Natural killer cell (primary cell): ENCODE measurements around the gene DCUN1D2. TPM values are rescaled to one million over a fixed set of nuclear protein-coding genes. Genes with fewer than 3 reads are reported as not detected.

Experiments
- ATAC-seq, 3 donors: fragments of 150-1000 bp in 2 of 3; fragments of 200-7000 bp in 1 of 3; cut with Tn5 transposase; 1 replicate in 1 of 3; 2 replicates in 2 of 3; pipeline ENCODE4 v1.10.0; 2021; ENCODE audit warnings: mild to moderate bottlenecking in 2 of 3, moderate library complexity in 2 of 3
- DNase-seq, 2 donors: peaks; one replicate each; pipeline versions ENCODE4 v3.0.0 to v3.0.0-alpha.2; 2013 to 2021; ENCODE audit warnings: mixed read lengths in 1 of 2
- H3K27ac ChIP-seq: one replicate; pipeline ENCODE4 v1.5.1; 2013; ENCODE audit warnings: mild to moderate bottlenecking, low read length
- H3K27me3 ChIP-seq: one replicate; pipeline ENCODE4 v1.6.1; 2013; ENCODE audit warnings: low read length; ENCODE audit not compliant: control insufficient read depth, insufficient read depth
- H3K36me3 ChIP-seq: one replicate; pipeline ENCODE4 v1.6.1; 2013; ENCODE audit warnings: low read length; ENCODE audit not compliant: control insufficient read depth, insufficient read depth
- H3K4me1 ChIP-seq: one replicate; pipeline ENCODE4 v1.6.1; 2013; ENCODE audit warnings: low read length; ENCODE audit not compliant: control insufficient read depth, insufficient read depth
- H3K4me3 ChIP-seq: one replicate; pipeline ENCODE4 v1.5.1; 2013; ENCODE audit warnings: low read length
- H3K9me3 ChIP-seq: one replicate; pipeline ENCODE4 v1.6.1; 2013; ENCODE audit warnings: low read length; ENCODE audit not compliant: control insufficient read depth, insufficient read depth
- H3K27ac Mint-ChIP-seq, 2 donors: one replicate each; pipeline ENCODE4 v1.8.0; 2022; ENCODE audit warnings: mild to moderate bottlenecking in 2 of 2, mixed read lengths in 2 of 2, moderate library complexity in 1 of 2
- H3K27me3 Mint-ChIP-seq, 2 donors: one replicate each; pipeline ENCODE4 v1.8.0; 2022; ENCODE audit warnings: low read depth in 2 of 2, mixed read lengths in 2 of 2
- H3K36me3 Mint-ChIP-seq: one replicate; pipeline ENCODE4 v1.8.0; 2022; ENCODE audit warnings: mixed read lengths
- H3K4me1 Mint-ChIP-seq, 2 donors: one replicate each; pipeline ENCODE4 v1.8.0; 2022; ENCODE audit warnings: mixed read lengths in 2 of 2
- H3K4me3 Mint-ChIP-seq: one replicate; pipeline ENCODE4 v1.8.0; 2022; ENCODE audit warnings: mild to moderate bottlenecking, moderate library complexity, mixed read lengths
- H3K9me3 Mint-ChIP-seq, 2 donors: one replicate each; pipeline ENCODE4 v1.8.0; 2022; ENCODE audit warnings: mixed read lengths in 2 of 2
- WGBS: methylation state at CpG from one replicate; pipeline ENCODE4 v1.1.7; 2013; ENCODE audit warnings: missing lambda C conversion rate; ENCODE audit not compliant: insufficient coverage; 5-methylcytosine and 5-hydroxymethylcytosine counted together
- intact Hi-C: fragments of 100-400 bp; cut with micrococcal nuclease; formaldehyde crosslinking; loops from one replicate; pipeline ENCODE4 v1.14.2; 2022
- total RNA-seq, 4 donors: library from RNA; stranded (reverse); fragments of 120-200 nt in 1 of 4; gene quantifications; one replicate each; pipeline versions ENCODE4 v1.2.3 to v1.2.4, GENCODE V29; 2013 to 2022
- TF ChIP-seq, protein P1 (sequence below): fragments of 200-600 bp; IDR thresholded peaks from one replicate; pipeline ENCODE4 v1.8.0; 2022; ENCODE audit warnings: antibody characterized with exemption

DCUN1D2 gene
- total RNA-seq: 10 to 100 TPM; 26.1 to 33.9 (median 27.1) TPM
- total RNA-seq (2013): 21.3 TPM

DNA sequence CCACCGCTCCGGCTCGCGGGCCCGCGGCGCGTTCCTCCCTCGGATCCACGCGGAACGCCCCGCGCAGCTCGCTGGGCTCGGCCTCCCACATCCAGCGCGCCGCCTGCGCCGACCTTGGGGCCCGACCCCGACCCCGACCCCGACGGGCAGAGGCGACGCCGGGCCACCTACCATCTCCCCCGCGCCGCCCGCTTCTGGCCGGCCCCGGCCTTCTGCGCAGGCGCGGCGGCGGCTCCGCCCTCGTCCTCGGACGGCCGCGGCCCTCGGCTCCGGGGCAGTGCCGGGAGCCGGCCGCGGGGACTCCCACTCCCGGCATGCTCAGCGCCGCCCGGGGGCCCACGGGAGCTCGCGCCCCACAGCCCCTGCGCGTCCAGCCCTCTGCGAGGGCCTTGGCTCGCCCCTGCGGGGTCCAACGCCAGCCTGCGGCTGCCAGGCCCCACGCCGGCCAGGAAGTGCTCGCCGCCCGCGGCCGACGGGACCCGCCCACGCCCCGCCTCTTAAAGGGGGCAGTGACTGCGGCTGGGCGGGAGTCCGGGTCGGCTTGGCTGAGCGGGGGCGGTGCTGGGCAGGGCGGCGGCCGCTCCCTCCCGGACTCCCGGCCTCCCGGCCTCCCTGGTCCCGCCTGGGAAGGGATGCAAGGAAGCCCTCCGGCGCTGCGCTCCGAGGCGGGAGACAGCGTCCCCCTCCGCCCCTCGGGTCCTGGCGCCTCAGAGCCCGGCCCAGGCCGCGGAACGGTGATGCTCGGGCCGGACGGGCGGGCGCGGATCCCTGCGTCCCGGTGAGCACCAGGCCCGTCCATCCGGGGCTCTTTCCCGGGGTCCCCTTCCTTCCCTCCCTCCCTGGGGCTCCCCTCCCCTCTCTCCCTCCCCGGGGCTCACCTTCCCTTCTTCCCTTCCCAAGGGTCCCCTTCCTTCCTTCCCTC lies at the start of gene DCUN1D2:
TSS of gene DCUN1D2 (minus strand) at position 216 of the 922 bp plus-strand sequence. CDS start at position 174, 42 bp downstream.
- Histone ChIP-seq H3K27ac (peak within 1 kb of the TSS; percentile 33), H3K4me1 (peaks cover 26% of the 10 kb centered on the region), H3K27me3 (no peaks in the 10 kb centered on the region), H3K9me3 (no peaks in the 10 kb centered on the region), H3K4me3 (peak within 1 kb of the TSS; percentile 68), H3K36me3 (peaks cover 7% of the 10 kb centered on the region)
- peak; percentile 80 to 84 for DNase-seq
- intact Hi-C loops: no loop called here
- Mint-ChIP-seq H3K27ac (peak within 1 kb of the TSS; percentile 77 to 89), H3K27me3 (no peaks in the 10 kb centered on the region), H3K4me3 (peak within 1 kb of the TSS; percentile 91), H3K9me3 (no peaks in the 10 kb centered on the region), H3K36me3 (no peaks in the 10 kb centered on the region), H3K4me1 (peaks cover 51 to 61% of the 10 kb centered on the region in 2 donors)
- WGBS: under 1% methylated on average over 115 of the region's 115 CpGs
- ATAC-seq: peak; percentile 77 to 94 (median 92)
- TF ChIP-seq, protein P1, sequence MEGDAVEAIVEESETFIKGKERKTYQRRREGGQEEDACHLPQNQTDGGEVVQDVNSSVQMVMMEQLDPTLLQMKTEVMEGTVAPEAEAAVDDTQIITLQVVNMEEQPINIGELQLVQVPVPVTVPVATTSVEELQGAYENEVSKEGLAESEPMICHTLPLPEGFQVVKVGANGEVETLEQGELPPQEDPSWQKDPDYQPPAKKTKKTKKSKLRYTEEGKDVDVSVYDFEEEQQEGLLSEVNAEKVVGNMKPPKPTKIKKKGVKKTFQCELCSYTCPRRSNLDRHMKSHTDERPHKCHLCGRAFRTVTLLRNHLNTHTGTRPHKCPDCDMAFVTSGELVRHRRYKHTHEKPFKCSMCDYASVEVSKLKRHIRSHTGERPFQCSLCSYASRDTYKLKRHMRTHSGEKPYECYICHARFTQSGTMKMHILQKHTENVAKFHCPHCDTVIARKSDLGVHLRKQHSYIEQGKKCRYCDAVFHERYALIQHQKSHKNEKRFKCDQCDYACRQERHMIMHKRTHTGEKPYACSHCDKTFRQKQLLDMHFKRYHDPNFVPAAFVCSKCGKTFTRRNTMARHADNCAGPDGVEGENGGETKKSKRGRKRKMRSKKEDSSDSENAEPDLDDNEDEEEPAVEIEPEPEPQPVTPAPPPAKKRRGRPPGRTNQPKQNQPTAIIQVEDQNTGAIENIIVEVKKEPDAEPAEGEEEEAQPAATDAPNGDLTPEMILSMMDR: no peak

DNA sequence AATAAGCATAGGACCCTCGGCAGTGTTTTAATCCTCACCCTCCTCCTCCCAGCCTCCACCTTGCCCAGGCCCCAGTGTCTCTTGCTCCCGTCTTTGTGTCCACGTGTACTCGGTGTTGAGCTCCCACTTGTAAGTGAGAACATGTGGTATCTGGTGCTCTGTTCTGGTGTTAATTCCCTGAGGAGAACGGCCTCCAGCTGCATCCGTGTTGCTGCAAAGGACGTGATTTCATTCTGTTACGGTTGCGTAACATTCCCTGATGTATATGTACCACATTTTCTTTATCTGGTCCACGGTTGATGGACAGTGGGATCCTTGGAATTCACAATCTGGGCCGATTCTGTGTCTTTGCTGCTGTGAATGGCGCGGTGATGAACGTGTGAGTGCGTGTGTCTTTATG lies 49.3 kb upstream of the DCUN1D2 start:
- Mint-ChIP-seq H3K36me3 (no peaks in the 10 kb centered on the region), H3K27ac (no peak overlapping the region), H3K27me3 (no peaks in the 10 kb centered on the region), H3K9me3 (peaks cover 0 to 3% of the 10 kb centered on the region in 2 donors), H3K4me1 (peaks cover 7 to 8% of the 10 kb centered on the region in 2 donors), H3K4me3 (no peak overlapping the region)
- H3K4me1 ChIP-seq: no peaks in the 10 kb centered on the region
- TF ChIP-seq, protein P1: no peak
- no peaks in the 10 kb centered on the region for H3K27me3 ChIP-seq
- no peak for DNase-seq
- H3K27ac ChIP-seq: no peak overlapping the region
- no peak overlapping the region for H3K4me3 ChIP-seq
- peaks cover 3% of the 10 kb centered on the region for H3K36me3 ChIP-seq
- intact Hi-C loops: no loop called here
- no peak for ATAC-seq
- 97% methylated on average over 15 of the region's 15 CpGs for WGBS
- peaks cover 4% of the 10 kb centered on the region for H3K9me3 ChIP-seq

DNA sequence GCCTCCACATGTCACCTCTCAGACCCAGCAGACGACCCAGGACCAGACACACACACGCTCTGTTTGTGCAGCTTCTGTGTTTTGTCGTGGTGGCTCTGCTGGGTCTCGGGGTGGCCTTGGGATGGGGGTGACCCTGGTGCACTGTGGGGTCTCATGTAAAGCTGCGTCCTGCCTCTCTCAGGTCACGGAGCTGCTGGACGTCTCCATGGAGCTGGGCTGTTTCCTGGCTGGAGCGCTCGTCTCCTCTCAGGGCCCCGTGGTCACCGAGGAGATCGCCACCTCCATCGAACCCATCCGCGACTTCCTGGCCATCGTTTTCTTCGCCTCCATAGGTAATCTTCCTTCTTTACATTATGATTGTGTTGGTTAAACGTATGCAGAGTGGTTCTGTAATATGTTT lies 48.7 kb upstream of the DCUN1D2 start:
- H3K9me3 Mint-ChIP-seq: peaks cover 0 to 3% of the 10 kb centered on the region in 2 donors
- peaks cover 7 to 8% of the 10 kb centered on the region in 2 donors for H3K4me1 Mint-ChIP-seq
- WGBS: 93% methylated on average over 15 of the region's 18 CpGs
- no peak overlapping the region for H3K27ac Mint-ChIP-seq
- H3K9me3 ChIP-seq: peaks cover 4% of the 10 kb centered on the region
- DNase-seq (no peak), ATAC-seq (no peak)
- intact Hi-C loops: no loop called here
- no peak overlapping the region for H3K4me3 Mint-ChIP-seq
- H3K4me3 ChIP-seq: no peak overlapping the region
- H3K27me3 ChIP-seq: no peaks in the 10 kb centered on the region
- H3K27ac ChIP-seq: no peak overlapping the region
- H3K4me1 ChIP-seq: no peaks in the 10 kb centered on the region
- H3K36me3 ChIP-seq: peaks cover 3% of the 10 kb centered on the region
- no peaks in the 10 kb centered on the region for H3K27me3 Mint-ChIP-seq
- no peaks in the 10 kb centered on the region for H3K36me3 Mint-ChIP-seq
- TF ChIP-seq, protein P1: no peak
